Mesothelial cell of epicardium (in vitro differentiated cells): ENCODE results near the gene ADAMTS17. TPM values are rescaled to one million over a fixed set of nuclear protein-coding genes. Genes with fewer than 3 reads are reported as not detected.

Experiments
- DNase-seq, 2 experiments: peaks; one replicate each; pipeline ENCODE4 v3.0.0; 2021; ENCODE audit warnings: low spot score in 2 of 2; ENCODE audit not compliant: unreplicated experiment in 2 of 2
- H3K27ac Mint-ChIP-seq: 2 replicates; pipeline ENCODE4 v1.8.0; 2021; ENCODE audit warnings: mixed read lengths
- H3K27me3 Mint-ChIP-seq: 2 replicates; pipeline ENCODE4 v1.8.0; 2021; ENCODE audit warnings: low read depth, mixed read lengths
- H3K36me3 Mint-ChIP-seq: 2 replicates; pipeline ENCODE4 v1.8.0; 2021; ENCODE audit warnings: mixed read lengths
- H3K4me1 Mint-ChIP-seq: 2 replicates; pipeline ENCODE4 v1.8.0; 2021; ENCODE audit warnings: mixed read lengths
- H3K4me3 Mint-ChIP-seq: 2 replicates; pipeline ENCODE4 v1.8.0; 2021; ENCODE audit warnings: mild to moderate bottlenecking, moderate library complexity, mixed read lengths
- H3K9me3 Mint-ChIP-seq: 2 replicates; pipeline ENCODE4 v1.8.0; 2021; ENCODE audit warnings: mixed read lengths
- CTCF ChIP-seq: fragments of 200-600 bp; sonication (generic); IDR thresholded peaks from one replicate; pipeline ENCODE4 v1.5.0; 2021; ENCODE audit warnings: antibody characterized with exemption; ENCODE audit not compliant: unreplicated experiment
- total RNA-seq: library from RNA; stranded (reverse); gene quantifications from 3 replicates; pipeline ENCODE4 v1.2.1, GENCODE V29; 2021

Gene ADAMTS17
- total RNA-seq, 1 donor from 2014 or later: 39.4 TPM

GRCh38 chr15:100175406-100176114 lies 166.2 kb downstream of the ADAMTS17 start:
- Mint-ChIP-seq H3K9me3 (peaks cover 46% of the 10 kb centered on the region), H3K36me3 (peaks cover 30% of the 10 kb centered on the region), H3K27me3 (no peaks in the 10 kb centered on the region), H3K4me3 (no peak overlapping the region), H3K27ac (peak overlapping the region; percentile 5), H3K4me1 (peaks cover 4% of the 10 kb centered on the region)
- no peak for TF ChIP-seq CTCF
- DNase-seq: no peak

GRCh38 chr15:100174904-100175275 lies 166.9 kb downstream of the ADAMTS17 start:
- Mint-ChIP-seq H3K36me3 (peaks cover 24% of the 10 kb centered on the region), H3K27ac (no peak overlapping the region), H3K9me3 (peaks cover 40% of the 10 kb centered on the region), H3K27me3 (no peaks in the 10 kb centered on the region), H3K4me3 (no peak overlapping the region), H3K4me1 (peaks cover 4% of the 10 kb centered on the region)
- TF ChIP-seq CTCF: no peak
- DNase-seq: no peak

- no peaks in the 10 kb centered on the region for H3K27me3 Mint-ChIP-seq
- TF ChIP-seq CTCF: no peak
- H3K9me3 Mint-ChIP-seq: peaks cover 34% of the 10 kb centered on the region
- no peak overlapping the region for H3K27ac Mint-ChIP-seq
- DNase-seq: no peak
- H3K4me3 Mint-ChIP-seq: no peak overlapping the region
- H3K36me3 Mint-ChIP-seq: peaks cover 22% of the 10 kb centered on the region
- peaks cover 4% of the 10 kb centered on the region for H3K4me1 Mint-ChIP-seq
These were observed 167.4 kb downstream of the ADAMTS17 start for GRCh38 chr15:100174159-100174903.

- H3K36me3 Mint-ChIP-seq: peaks cover 25% of the 10 kb centered on the region
- H3K27ac Mint-ChIP-seq: no peak overlapping the region
- H3K4me1 Mint-ChIP-seq: peaks cover 4% of the 10 kb centered on the region
- H3K27me3 Mint-ChIP-seq: no peaks in the 10 kb centered on the region
- DNase-seq: no peak
- H3K9me3 Mint-ChIP-seq: peaks cover 19% of the 10 kb centered on the region
- H3K4me3 Mint-ChIP-seq: no peak overlapping the region
- TF ChIP-seq CTCF: no peak
These were observed 169.3 kb downstream of the ADAMTS17 start for GRCh38 chr15:100172356-100173024.

- no peak for TF ChIP-seq CTCF
- Mint-ChIP-seq H3K4me3 (no peak overlapping the region), H3K27me3 (no peaks in the 10 kb centered on the region), H3K9me3 (peaks cover 8% of the 10 kb centered on the region), H3K36me3 (peaks cover 18% of the 10 kb centered on the region), H3K27ac (no peak overlapping the region), H3K4me1 (peaks cover 4% of the 10 kb centered on the region)
- DNase-seq: no peak
These were observed 170.4 kb downstream of the ADAMTS17 start for GRCh38 chr15:100171411-100171810.
